K562 (cell line): ENCODE data around the gene APLP1. TPM values are rescaled to one million over a fixed set of nuclear protein-coding genes. Genes with fewer than 3 reads are reported as not detected.

Experiments used
- ATF1 ChIP-seq, 2 experiments: fragments of 450-650 bp in 1 of 2; IDR thresholded peaks; 2 replicates each; pipeline ENCODE4 v1.6.1; 2016; ENCODE audit warnings: missing compliant biosample characterization in 1 of 2, missing genetic modification characterization in 1 of 2
- CCAR2 ChIP-seq: fragments of 200-400 bp; formaldehyde crosslinking; IDR thresholded peaks from 2 replicates; pipeline ENCODE4 v1.6.1; 2017; ENCODE audit warnings: mild to moderate bottlenecking, low read depth, low read length
- CREB5 ChIP-seq: fragments of 250-450 bp; sonication (Bioruptor Pico); IDR thresholded peaks from 2 replicates; pipeline ENCODE4 v1.5.0; 2020; ENCODE audit warnings: mild to moderate bottlenecking
- CTCF ChIP-seq, 3 experiments: IDR thresholded peaks in 2 of 3; conservative IDR thresholded peaks in 1 of 3; 2 replicates each; pipeline ENCODE4 v1.5.1; 2011 to 2012; ENCODE audit warnings: low read length in 3 of 3, mild to moderate bottlenecking in 3 of 3, control low read depth in 2 of 3, improper control_type of control experiment in 1 of 3, inconsistent platforms in 1 of 3, low read depth in 1 of 3, mixed read lengths in 1 of 3, moderate library complexity in 1 of 3; ENCODE audit not compliant: insufficient read depth in 2 of 3
- HNRNPK ChIP-seq: fragments of 200-400 bp; formaldehyde crosslinking; IDR thresholded peaks from one replicate; pipeline ENCODE4 v1.6.1; 2018; ENCODE audit warnings: mild to moderate bottlenecking, low read depth, low read length; ENCODE audit not compliant: poor library complexity, severe bottlenecking
- RFX5 ChIP-seq: IDR thresholded peaks from 2 replicates; pipeline ENCODE4 v1.6.1; 2011; ENCODE audit warnings: low read depth, mild to moderate bottlenecking, improper control_type of control experiment, low read length
- TCF7 ChIP-seq: sonication (generic); IDR thresholded peaks from 2 replicates; pipeline ENCODE4 v1.6.1; 2016; ENCODE audit warnings: antibody characterized with exemption, borderline replicate concordance
- TFE3 ChIP-seq: fragments of 450-650 bp; formaldehyde crosslinking; IDR thresholded peaks from 2 replicates; pipeline ENCODE4 v1.4.0; 2020; ENCODE audit warnings: mild to moderate bottlenecking, mixed read lengths
- XRCC3 ChIP-seq: fragments of 450-650 bp; IDR thresholded peaks from 2 replicates; pipeline ENCODE4 v1.6.1; 2017; ENCODE audit warnings: mild to moderate bottlenecking, moderate library complexity
- ZBTB12 ChIP-seq: fragments of 250-450 bp; sonication (Bioruptor Pico); IDR thresholded peaks from 2 replicates; pipeline ENCODE4 v1.4.0; 2020
- polyA plus RNA-seq, 8 experiments: library from polyadenylated mRNA; depleted of rRNA in 4 of 8; stranded (reverse) in 5 of 8; unstranded in 3 of 8; fragments of >200 nt; fragmentation: Nextera tagmentation in 2 of 8; fragmentation: Illumina TruSeq in 1 of 8; extraction: Ambion mirVana in 2 of 8; extraction: Trizol in 1 of 8; gene quantifications; 2 replicates each; pipeline versions ENCODE4 v1.2.1 to v1.2.3, GENCODE V29; 2011 to 2014; ENCODE audit warnings: inconsistent platforms in 1 of 8, missing spikeins in 1 of 8
- total RNA-seq, 7 experiments: library from RNA; depleted of rRNA in 6 of 7; stranded (reverse); fragments of >200 nt in 6 of 7; fragmentation: Illumina TruSeq in 2 of 7; extraction: Trizol in 2 of 7; gene quantifications; 2 replicates each; pipeline versions ENCODE4 v1.2.1 to v1.2.3, GENCODE V29; 2011 to 2021; ENCODE audit warnings: low replicate concordance in 1 of 7
- TF ChIP-seq, protein P1 (sequence below): fragments of 250-450 bp; sonication (Bioruptor Pico); IDR thresholded peaks from 2 replicates; pipeline ENCODE4 v1.5.0; 2021; ENCODE audit warnings: mild to moderate bottlenecking, borderline replicate concordance
- TF ChIP-seq, protein P2 (sequence below): sonication (generic); formaldehyde crosslinking; IDR thresholded peaks from 2 replicates; pipeline ENCODE4 v1.8.0; 2022; ENCODE audit warnings: mild to moderate bottlenecking, missing genetic modification reagents

Gene APLP1
- total and polyA plus RNA-seq, 9 of the 15 experiments (the other 6 are each of a cell fraction or from before 2014, with no cell fraction given), result 0.69 to 9.9 (median 4.7) TPM

GRCh38 chr19:35903550-35904179, 35.3 kb downstream of the APLP1 start (continued):
- TF ChIP-seq, protein P1, sequence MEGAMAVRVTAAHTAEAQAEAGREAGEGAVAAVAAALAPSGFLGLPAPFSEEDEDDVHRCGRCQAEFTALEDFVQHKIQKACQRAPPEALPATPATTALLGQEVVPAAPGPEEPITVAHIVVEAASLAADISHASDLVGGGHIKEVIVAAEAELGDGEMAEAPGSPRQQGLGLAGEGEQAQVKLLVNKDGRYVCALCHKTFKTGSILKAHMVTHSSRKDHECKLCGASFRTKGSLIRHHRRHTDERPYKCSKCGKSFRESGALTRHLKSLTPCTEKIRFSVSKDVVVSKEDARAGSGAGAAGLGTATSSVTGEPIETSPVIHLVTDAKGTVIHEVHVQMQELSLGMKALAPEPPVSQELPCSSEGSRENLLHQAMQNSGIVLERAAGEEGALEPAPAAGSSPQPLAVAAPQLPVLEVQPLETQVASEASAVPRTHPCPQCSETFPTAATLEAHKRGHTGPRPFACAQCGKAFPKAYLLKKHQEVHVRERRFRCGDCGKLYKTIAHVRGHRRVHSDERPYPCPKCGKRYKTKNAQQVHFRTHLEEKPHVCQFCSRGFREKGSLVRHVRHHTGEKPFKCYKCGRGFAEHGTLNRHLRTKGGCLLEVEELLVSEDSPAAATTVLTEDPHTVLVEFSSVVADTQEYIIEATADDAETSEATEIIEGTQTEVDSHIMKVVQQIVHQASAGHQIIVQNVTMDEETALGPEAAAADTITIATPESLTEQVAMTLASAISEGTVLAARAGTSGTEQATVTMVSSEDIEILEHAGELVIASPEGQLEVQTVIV (CRISPR knock-in tag), result no peak
- TF ChIP-seq TCF7, result no peak
- no peak for TF ChIP-seq TFE3 (CRISPR knock-in tag)
- no peak for TF ChIP-seq CTCF (IDR thresholded peaks at IDR 0.05 in 2 of 3, conservative IDR thresholded peaks at IDR 0.05 in 1 of 3; ENCODE audit: insufficient read depth in 2 of 3, low read depth in 1 of 3, low read length in 3 of 3)
- TF ChIP-seq XRCC3, result no peak
- TF ChIP-seq CCAR2, result no peak
- TF ChIP-seq, protein P2, sequence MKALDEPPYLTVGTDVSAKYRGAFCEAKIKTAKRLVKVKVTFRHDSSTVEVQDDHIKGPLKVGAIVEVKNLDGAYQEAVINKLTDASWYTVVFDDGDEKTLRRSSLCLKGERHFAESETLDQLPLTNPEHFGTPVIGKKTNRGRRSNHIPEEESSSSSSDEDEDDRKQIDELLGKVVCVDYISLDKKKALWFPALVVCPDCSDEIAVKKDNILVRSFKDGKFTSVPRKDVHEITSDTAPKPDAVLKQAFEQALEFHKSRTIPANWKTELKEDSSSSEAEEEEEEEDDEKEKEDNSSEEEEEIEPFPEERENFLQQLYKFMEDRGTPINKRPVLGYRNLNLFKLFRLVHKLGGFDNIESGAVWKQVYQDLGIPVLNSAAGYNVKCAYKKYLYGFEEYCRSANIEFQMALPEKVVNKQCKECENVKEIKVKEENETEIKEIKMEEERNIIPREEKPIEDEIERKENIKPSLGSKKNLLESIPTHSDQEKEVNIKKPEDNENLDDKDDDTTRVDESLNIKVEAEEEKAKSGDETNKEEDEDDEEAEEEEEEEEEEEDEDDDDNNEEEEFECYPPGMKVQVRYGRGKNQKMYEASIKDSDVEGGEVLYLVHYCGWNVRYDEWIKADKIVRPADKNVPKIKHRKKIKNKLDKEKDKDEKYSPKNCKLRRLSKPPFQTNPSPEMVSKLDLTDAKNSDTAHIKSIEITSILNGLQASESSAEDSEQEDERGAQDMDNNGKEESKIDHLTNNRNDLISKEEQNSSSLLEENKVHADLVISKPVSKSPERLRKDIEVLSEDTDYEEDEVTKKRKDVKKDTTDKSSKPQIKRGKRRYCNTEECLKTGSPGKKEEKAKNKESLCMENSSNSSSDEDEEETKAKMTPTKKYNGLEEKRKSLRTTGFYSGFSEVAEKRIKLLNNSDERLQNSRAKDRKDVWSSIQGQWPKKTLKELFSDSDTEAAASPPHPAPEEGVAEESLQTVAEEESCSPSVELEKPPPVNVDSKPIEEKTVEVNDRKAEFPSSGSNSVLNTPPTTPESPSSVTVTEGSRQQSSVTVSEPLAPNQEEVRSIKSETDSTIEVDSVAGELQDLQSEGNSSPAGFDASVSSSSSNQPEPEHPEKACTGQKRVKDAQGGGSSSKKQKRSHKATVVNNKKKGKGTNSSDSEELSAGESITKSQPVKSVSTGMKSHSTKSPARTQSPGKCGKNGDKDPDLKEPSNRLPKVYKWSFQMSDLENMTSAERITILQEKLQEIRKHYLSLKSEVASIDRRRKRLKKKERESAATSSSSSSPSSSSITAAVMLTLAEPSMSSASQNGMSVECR, result no peak; the same call in 1 of the 2 replicates
- TF ChIP-seq HNRNPK, result no peak
- TF ChIP-seq ATF1 (CRISPR knock-in tag; IDR thresholded peaks at IDR 0.05), result no peak
- TF ChIP-seq ATF1 (tag; IDR thresholded peaks at IDR 0.05), result peak; percentile 72
- no peak for TF ChIP-seq ZBTB12 (CRISPR knock-in tag)
- no peak for TF ChIP-seq CREB5 (CRISPR knock-in tag)
- TF ChIP-seq RFX5, result no peak
